ENCODE data around the gene PDE4D.

DNA sequence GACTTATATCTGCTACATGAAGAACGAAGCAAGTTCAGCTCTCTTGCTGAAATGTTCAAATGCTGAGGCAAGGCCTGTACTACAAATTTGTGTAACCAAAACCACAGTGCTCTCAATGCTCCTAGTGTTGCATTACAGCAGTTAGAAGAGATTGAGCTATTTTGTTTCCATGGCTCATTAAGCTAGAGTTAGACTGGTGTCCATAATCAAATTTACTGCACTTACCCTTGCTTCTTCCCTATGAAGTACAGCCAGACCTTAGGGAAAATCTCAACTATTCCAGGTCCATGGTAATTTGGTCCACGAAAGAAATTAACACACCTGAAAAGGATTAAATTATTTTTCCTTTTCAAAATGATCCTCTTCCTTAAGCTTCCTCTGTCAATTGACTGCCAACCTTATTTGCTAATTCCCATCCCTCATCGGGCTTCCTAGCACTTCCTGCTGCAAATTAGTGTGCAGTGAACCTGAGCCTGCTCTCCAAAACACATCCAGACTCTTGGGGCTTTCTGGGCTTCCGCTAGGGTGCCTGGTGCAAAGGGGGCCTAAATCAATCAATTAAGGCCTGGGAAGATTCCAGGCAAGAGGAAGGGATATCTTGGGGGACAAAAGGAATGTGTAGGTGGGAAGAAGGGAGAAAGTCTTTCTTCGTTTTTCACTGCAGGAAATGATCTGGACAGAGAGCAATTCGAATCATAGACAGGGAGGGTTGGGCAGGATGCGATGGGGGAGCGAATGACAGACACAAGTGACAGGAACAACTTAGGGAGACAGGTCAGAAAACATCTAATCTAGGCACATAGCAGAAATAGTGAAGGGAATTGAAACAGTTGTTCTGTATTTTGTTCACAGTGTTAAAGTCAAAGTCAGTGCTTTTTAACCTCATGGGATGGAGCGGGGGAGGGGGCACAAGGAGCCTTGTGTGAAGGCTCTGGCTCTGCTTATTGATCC lies 768.2 kb downstream of the PDE4D start:
- TF ChIP-seq, protein P1, sequence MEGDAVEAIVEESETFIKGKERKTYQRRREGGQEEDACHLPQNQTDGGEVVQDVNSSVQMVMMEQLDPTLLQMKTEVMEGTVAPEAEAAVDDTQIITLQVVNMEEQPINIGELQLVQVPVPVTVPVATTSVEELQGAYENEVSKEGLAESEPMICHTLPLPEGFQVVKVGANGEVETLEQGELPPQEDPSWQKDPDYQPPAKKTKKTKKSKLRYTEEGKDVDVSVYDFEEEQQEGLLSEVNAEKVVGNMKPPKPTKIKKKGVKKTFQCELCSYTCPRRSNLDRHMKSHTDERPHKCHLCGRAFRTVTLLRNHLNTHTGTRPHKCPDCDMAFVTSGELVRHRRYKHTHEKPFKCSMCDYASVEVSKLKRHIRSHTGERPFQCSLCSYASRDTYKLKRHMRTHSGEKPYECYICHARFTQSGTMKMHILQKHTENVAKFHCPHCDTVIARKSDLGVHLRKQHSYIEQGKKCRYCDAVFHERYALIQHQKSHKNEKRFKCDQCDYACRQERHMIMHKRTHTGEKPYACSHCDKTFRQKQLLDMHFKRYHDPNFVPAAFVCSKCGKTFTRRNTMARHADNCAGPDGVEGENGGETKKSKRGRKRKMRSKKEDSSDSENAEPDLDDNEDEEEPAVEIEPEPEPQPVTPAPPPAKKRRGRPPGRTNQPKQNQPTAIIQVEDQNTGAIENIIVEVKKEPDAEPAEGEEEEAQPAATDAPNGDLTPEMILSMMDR (IDR thresholded peaks at IDR 0.05): no peak
- TF ChIP-seq EZH2 (IDR thresholded peaks at IDR 0.05) (no peak), EZH2phosphoT487 (IDR thresholded peaks at IDR 0.05) (no peak)

Data from neural progenitor cell (in vitro differentiated cells).